HUES6 (cell line): ENCODE results near the gene IL16.
"Not testable (repeated sequence)": the region's sequence is repeated elsewhere in the genome, so short reads cannot be mapped to it uniquely, and the experiment has no call there.

Source experiments
- H3K27ac ChIP-seq: 2 replicates; pipeline ENCODE4 v1.7.0; 2013; ENCODE audit warnings: low read depth, mild to moderate bottlenecking, low read length, inconsistent platforms
- H3K27me3 ChIP-seq: 2 replicates; pipeline ENCODE4 v1.6.1; 2013; ENCODE audit warnings: low read length; ENCODE audit not compliant: control insufficient read depth, insufficient read depth
- H3K36me3 ChIP-seq: 2 replicates; pipeline ENCODE4 v1.6.1; 2013; ENCODE audit warnings: low read length; ENCODE audit not compliant: control insufficient read depth, insufficient read depth
- H3K4me1 ChIP-seq: 2 replicates; pipeline ENCODE4 v1.6.1; 2013; ENCODE audit warnings: low read length; ENCODE audit not compliant: control insufficient read depth, insufficient read depth
- H3K4me3 ChIP-seq: 2 replicates; pipeline ENCODE4 v1.5.1; 2013; ENCODE audit warnings: low read depth, low read length
- H3K9ac ChIP-seq: one replicate; pipeline ENCODE4 v1.6.1; 2013; ENCODE audit warnings: mild to moderate bottlenecking, low read length
- H3K9me3 ChIP-seq: 2 replicates; pipeline ENCODE4 v1.6.1; 2013; ENCODE audit warnings: low read depth, low read length; ENCODE audit not compliant: control insufficient read depth, insufficient read depth

The IL16 gene

DNA sequence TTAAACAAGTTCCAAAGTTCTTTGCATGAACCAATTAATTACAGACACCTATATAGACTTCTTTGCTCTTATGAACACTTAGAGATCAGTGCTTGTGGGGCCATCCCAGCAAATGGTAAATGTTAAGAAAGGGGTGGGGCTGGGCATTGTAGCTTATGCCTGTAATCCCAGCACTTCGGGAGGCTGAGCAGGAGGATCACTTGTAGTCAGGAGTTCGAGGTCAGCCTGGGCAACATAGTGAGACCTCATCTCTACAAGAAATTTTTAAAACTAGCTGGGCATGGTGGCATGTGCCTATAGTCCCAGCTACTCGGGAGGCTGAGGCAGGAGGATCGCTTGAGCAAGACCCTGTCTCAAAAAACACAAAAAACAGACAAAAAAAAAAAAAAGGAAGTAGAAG is 146.7 kb downstream of the IL16 start:
- no peaks in the 10 kb centered on the region for H3K4me1 ChIP-seq
- no peak overlapping the region for H3K27ac ChIP-seq
- no peaks in the 10 kb centered on the region for H3K36me3 ChIP-seq
- H3K9me3 ChIP-seq: no peaks in the 10 kb centered on the region
- H3K9ac ChIP-seq: no peak overlapping the region
- no peaks in the 10 kb centered on the region for H3K27me3 ChIP-seq
- no peak overlapping the region for H3K4me3 ChIP-seq

GRCh38 chr15:81346611-81347010 is 149.9 kb downstream of the IL16 start:
- Histone ChIP-seq H3K36me3 (no peaks in the 10 kb centered on the region), H3K4me1 (no peaks in the 10 kb centered on the region), H3K4me3 (no peak overlapping the region), H3K27ac (no peak overlapping the region), H3K9ac (no peak overlapping the region), H3K9me3 (no peaks in the 10 kb centered on the region), H3K27me3 (no peaks in the 10 kb centered on the region)

DNA sequence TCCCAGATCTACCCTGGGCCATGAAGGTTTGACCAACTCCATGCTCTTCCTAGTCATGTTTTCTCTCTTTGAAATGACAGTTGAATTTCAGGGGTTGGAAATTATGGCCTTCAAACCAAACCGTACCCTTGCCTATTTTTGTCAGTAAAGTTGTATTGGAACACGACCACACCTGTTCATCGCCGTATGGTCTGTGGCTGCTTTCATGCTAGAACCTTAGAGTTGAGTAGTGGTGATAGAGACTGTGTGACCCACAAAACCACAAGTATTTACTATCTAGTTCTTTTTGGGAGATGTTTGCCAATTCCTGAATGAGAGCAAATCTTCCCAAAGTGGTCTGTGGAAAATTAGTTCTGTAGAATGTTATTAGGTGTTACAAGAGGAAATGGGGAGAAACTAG is 151.2 kb downstream of the IL16 start:
- H3K4me3 ChIP-seq: no peak overlapping the region
- no peaks in the 10 kb centered on the region for H3K36me3 ChIP-seq
- no peak overlapping the region for H3K9ac ChIP-seq
- H3K4me1 ChIP-seq: no peaks in the 10 kb centered on the region
- no peaks in the 10 kb centered on the region for H3K27me3 ChIP-seq
- no peaks in the 10 kb centered on the region for H3K9me3 ChIP-seq
- no peak overlapping the region for H3K27ac ChIP-seq

- H3K9me3 ChIP-seq, H3K36me3 ChIP-seq, H3K9ac ChIP-seq, H3K4me1 ChIP-seq, H3K27ac ChIP-seq, H3K27me3 ChIP-seq, H3K4me3 ChIP-seq: not testable (repeated sequence)
Measured at GRCh38 chr15:81348691-81349090, 152.0 kb downstream of the IL16 start.

- H3K36me3 ChIP-seq: no peaks in the 10 kb centered on the region
- H3K4me3 ChIP-seq: no peak overlapping the region
- no peak overlapping the region for H3K27ac ChIP-seq
- no peaks in the 10 kb centered on the region for H3K4me1 ChIP-seq
- no peaks in the 10 kb centered on the region for H3K27me3 ChIP-seq
- H3K9me3 ChIP-seq: no peaks in the 10 kb centered on the region
- H3K9ac ChIP-seq: no peak overlapping the region
Measured at GRCh38 chr15:81349271-81349670, 152.6 kb downstream of the IL16 start.

- H3K4me3 ChIP-seq: no peak overlapping the region
- H3K9me3 ChIP-seq: no peaks in the 10 kb centered on the region
- H3K27me3 ChIP-seq: no peaks in the 10 kb centered on the region
- no peak overlapping the region for H3K27ac ChIP-seq
- no peaks in the 10 kb centered on the region for H3K36me3 ChIP-seq
- H3K9ac ChIP-seq: no peak overlapping the region
- H3K4me1 ChIP-seq: 0 out of 2 replicates have a peak, but pooled peaks cover 5% of the 10 kb centered on the region
Measured at GRCh38 chr15:81351651-81352050, 155.0 kb downstream of the IL16 start.

GRCh38 chr15:81356252-81356651 is 159.6 kb downstream of the IL16 start:
- Histone ChIP-seq H3K4me3 (no peak overlapping the region), H3K9me3 (no peaks in the 10 kb centered on the region), H3K9ac (no peak overlapping the region), H3K36me3 (no peaks in the 10 kb centered on the region), H3K27ac (no peak overlapping the region), H3K4me1 (peaks cover 12% of the 10 kb centered on the region; the same call in 1 of the 2 replicates), H3K27me3 (no peaks in the 10 kb centered on the region)

DNA sequence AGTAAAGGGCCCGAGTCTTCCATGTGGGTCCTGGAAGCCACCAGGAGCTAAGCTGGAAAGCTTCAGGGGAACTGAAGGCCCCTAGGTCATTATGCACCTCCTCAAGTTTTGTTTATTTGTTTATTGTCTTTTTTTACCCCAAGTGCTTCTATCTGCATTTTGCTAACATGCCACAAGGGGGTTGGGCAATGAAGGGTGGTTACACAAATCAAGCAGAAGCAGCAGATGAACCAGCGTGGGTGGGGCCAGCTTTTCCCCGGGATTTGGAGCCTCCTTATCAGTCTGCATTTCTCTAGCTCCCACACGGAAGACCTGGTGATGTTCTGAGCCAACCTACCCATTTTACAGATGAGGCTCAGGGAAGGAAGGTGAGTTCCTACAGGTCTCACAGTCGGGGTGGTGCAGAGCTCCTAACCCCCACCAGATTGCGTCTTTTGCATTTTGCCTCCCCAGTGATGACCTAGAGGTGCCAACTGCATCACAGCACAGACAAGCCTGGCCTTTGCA is 160.6 kb downstream of the IL16 start:
- Histone ChIP-seq H3K4me1 (peaks cover 12% of the 10 kb centered on the region; the same call in 1 of the 2 replicates), H3K27ac (no peak overlapping the region), H3K36me3 (no peaks in the 10 kb centered on the region), H3K9ac (no peak overlapping the region), H3K4me3 (no peak overlapping the region), H3K9me3 (no peaks in the 10 kb centered on the region), H3K27me3 (no peaks in the 10 kb centered on the region)

DNA sequence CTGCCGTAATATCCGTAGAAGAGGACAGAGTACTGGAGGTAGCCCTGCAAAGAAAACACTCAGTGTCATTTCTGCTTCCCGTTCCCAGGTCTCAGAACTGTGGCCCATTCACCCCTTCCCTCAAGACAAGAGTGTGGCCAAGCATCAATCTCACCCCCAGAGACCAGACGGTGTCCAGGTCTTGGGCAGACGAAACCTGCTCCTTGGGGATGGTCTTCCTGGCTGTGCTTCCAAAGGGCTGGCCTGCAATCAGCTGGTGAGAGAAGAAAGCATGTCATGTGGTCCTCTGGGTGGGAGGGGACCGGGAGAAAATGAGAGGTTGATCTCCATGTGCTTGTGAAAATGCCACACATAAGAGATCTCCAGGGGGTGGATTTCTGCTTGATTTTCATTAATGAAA is 161.6 kb downstream of the IL16 start:
- Histone ChIP-seq H3K9me3 (no peaks in the 10 kb centered on the region), H3K36me3 (no peaks in the 10 kb centered on the region), H3K4me3 (no peak overlapping the region), H3K27ac (no peak overlapping the region), H3K9ac (no peak overlapping the region), H3K4me1 (peaks cover 12% of the 10 kb centered on the region; the same call in 1 of the 2 replicates), H3K27me3 (no peaks in the 10 kb centered on the region)

- Histone ChIP-seq H3K4me1 (peaks cover 12% of the 10 kb centered on the region; the same call in 1 of the 2 replicates), H3K27ac (no peak overlapping the region), H3K9ac (no peak overlapping the region), H3K27me3 (no peaks in the 10 kb centered on the region), H3K4me3 (no peak overlapping the region), H3K36me3 (no peaks in the 10 kb centered on the region), H3K9me3 (no peaks in the 10 kb centered on the region)
Measured at GRCh38 chr15:81360491-81360890, 163.8 kb downstream of the IL16 start.

DNA sequence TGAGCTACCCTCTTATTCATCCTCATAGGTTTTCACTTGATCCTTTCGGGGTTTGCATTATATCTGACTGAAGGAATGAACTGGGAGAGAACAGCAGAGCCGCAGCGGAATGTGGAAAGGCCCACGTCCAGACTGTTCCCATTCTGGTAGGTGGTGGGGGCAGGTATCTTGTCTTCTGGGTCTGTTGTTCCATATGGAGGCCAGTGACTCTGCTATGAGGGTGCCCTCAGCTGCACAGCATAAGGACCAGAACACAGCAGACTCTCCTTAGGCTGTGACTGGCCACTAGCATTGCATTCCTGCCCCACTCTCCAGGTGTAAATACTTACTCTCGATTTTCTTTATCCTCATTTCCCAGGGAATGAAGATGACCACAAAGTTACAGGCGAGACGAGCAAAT is 165.2 kb downstream of the IL16 start:
- H3K27me3 ChIP-seq: no peaks in the 10 kb centered on the region
- no peak overlapping the region for H3K9ac ChIP-seq
- no peaks in the 10 kb centered on the region for H3K9me3 ChIP-seq
- H3K27ac ChIP-seq: no peak overlapping the region
- peaks cover 5% of the 10 kb centered on the region; the same call in 1 of the 2 replicates for H3K4me1 ChIP-seq
- no peak overlapping the region for H3K4me3 ChIP-seq
- H3K36me3 ChIP-seq: no peaks in the 10 kb centered on the region

- Histone ChIP-seq H3K4me1 (no peaks in the 10 kb centered on the region), H3K36me3 (no peaks in the 10 kb centered on the region), H3K27ac (no peak overlapping the region), H3K4me3 (no peak overlapping the region), H3K9me3 (no peaks in the 10 kb centered on the region), H3K9ac (no peak overlapping the region), H3K27me3 (no peaks in the 10 kb centered on the region)
Measured at GRCh38 chr15:81362790-81363189, 166.1 kb downstream of the IL16 start.
